PC-3 (cell line): ENCODE data around the gene CYLD. TPM values are rescaled to one million over a fixed set of nuclear protein-coding genes. Genes with fewer than 3 reads are reported as not detected.

Source experiments
- ATAC-seq: fragments of 200-7000 bp; cut with Tn5 transposase; 2 replicates; pipeline ENCODE4 v1.9.1; 2020; ENCODE audit warnings: mild to moderate bottlenecking, moderate library complexity
- BruUV-seq: library from RNA; stranded (reverse); fragments of 400-500 nt; replicated peaks from 2 replicates; lab custom pipeline; 2021; lab: Mats Ljungman, UMichigan
- CTCF ChIA-PET: fragments of 300-600 bp; sonication (Branson Sonifier 250); formaldehyde crosslinking; loops from one replicate; lab custom pipeline; 2022; ENCODE audit warnings: antibody characterized with exemption; lab: Charles Lee
- POLR2A ChIA-PET: fragments of 300-600 bp; sonication (Branson Sonifier 250); formaldehyde crosslinking; loops from one replicate; lab custom pipeline; 2022; ENCODE audit warnings: antibody characterized with exemption; ENCODE audit not compliant: unreplicated experiment; lab: Charles Lee
- DNase-seq: peaks from one replicate; pipeline ENCODE4 v3.0.0-alpha.2; 2015
- H2AFZ ChIP-seq: fragments of 300-600 bp; sonication (generic); 2 replicates; pipeline ENCODE4 v1.6.0; 2016; ENCODE audit warnings: antibody characterized with exemption, low read length
- H3F3A ChIP-seq: fragments of 300-600 bp; sonication (generic); one replicate; pipeline ENCODE4 v1.6.0; 2017; ENCODE audit warnings: antibody characterized with exemption, low read length, control low read depth, mild to moderate bottlenecking; ENCODE audit not compliant: unreplicated experiment
- H3K27ac ChIP-seq: fragments of 300-600 bp; sonication (generic); 2 replicates; pipeline ENCODE4 v1.5.1; 2016; ENCODE audit warnings: mild to moderate bottlenecking, low read length
- H3K27me3 ChIP-seq: fragments of 300-600 bp; sonication (generic); 2 replicates; pipeline ENCODE4 v1.6.1; 2016; ENCODE audit warnings: low read length, mixed read lengths
- H3K36me3 ChIP-seq: fragments of 300-600 bp; sonication (generic); 2 replicates; pipeline ENCODE4 v1.6.1; 2016; ENCODE audit warnings: low read depth, mixed run types, low read length, mixed read lengths
- H3K4me1 ChIP-seq: fragments of 300-600 bp; sonication (generic); 2 replicates; pipeline ENCODE4 v1.5.1; 2016; ENCODE audit warnings: low read length; ENCODE audit not compliant: insufficient read depth
- H3K4me2 ChIP-seq: fragments of 300-600 bp; sonication (generic); 2 replicates; pipeline ENCODE4 v1.6.0; 2016; ENCODE audit warnings: low read length
- H3K4me3 ChIP-seq: fragments of 300-600 bp; sonication (generic); 2 replicates; pipeline ENCODE4 v1.5.1; 2016; ENCODE audit warnings: mild to moderate bottlenecking, low read length, mixed read lengths
- H3K79me2 ChIP-seq: fragments of 300-600 bp; sonication (generic); 2 replicates; pipeline ENCODE4 v1.6.1; 2017; ENCODE audit warnings: low read length, mixed read lengths
- H3K9ac ChIP-seq: fragments of 300-600 bp; sonication (generic); 2 replicates; pipeline ENCODE4 v1.6.0; 2016; ENCODE audit warnings: mild to moderate bottlenecking, low read length
- H3K9me2 ChIP-seq: fragments of 300-600 bp; sonication (generic); replicated peaks from 2 replicates; pipeline ENCODE4 v1.6.1; 2016; ENCODE audit warnings: mixed run types, low read length, mixed read lengths
- H3K9me3 ChIP-seq: fragments of 300-600 bp; sonication (generic); 2 replicates; pipeline ENCODE4 v1.6.1; 2016; ENCODE audit warnings: low read length, mixed read lengths
- H4K20me1 ChIP-seq: fragments of 300-600 bp; sonication (generic); 2 replicates; pipeline ENCODE4 v1.6.1; 2016; ENCODE audit warnings: low read length, mixed read lengths
- CTCF ChIP-seq: fragments of 300-600 bp; sonication (generic); conservative IDR thresholded peaks from 2 replicates; pipeline ENCODE4 v1.5.1; 2017; ENCODE audit warnings: antibody characterized with exemption, low read depth, mild to moderate bottlenecking, low read length
- EZH2 ChIP-seq: fragments of 300-600 bp; sonication (generic); IDR thresholded peaks from one replicate; pipeline ENCODE4 v1.6.1; 2017; ENCODE audit warnings: antibody characterized with exemption, mild to moderate bottlenecking, low read length; ENCODE audit not compliant: unreplicated experiment
- EZH2phosphoT487 ChIP-seq: fragments of 300-600 bp; sonication (generic); IDR thresholded peaks from 2 replicates; pipeline ENCODE4 v1.6.1; 2018; ENCODE audit warnings: mild to moderate bottlenecking, antibody characterized with exemption, low read length, borderline replicate concordance
- intact Hi-C: fragments of 100-400 bp; cut with micrococcal nuclease; formaldehyde crosslinking; loops from 2 replicates; pipeline ENCODE4 v1.9.0; 2023
- total RNA-seq: library from RNA; depleted of rRNA; stranded (reverse); fragments of >200 nt; gene quantifications from 2 replicates; pipeline ENCODE4 v1.2.3, GENCODE V29; 2014

Gene CYLD
- total RNA-seq, 1 experiment from 2014 or later: 8.6 TPM

- ChIA-PET CTCF (interaction anchor here (0.6 kb wide), 1 partner anchor 57 kb away, joined by 4 read pairs; no protein-coding TSS in a partner anchor), POLR2A (no interaction called here)
- Histone ChIP-seq H3K36me3 (no peaks in the 10 kb centered on the region), H3K27me3 (no peaks in the 10 kb centered on the region), H3K4me2 (no peak overlapping the region), H2AFZ (no peak overlapping the region), H3K27ac (no peak overlapping the region), H3K79me2 (no peaks in the 10 kb centered on the region), H3K9me3 (no peaks in the 10 kb centered on the region), H3K4me3 (no peak overlapping the region), H3F3A (no peaks in the 10 kb centered on the region), H3K4me1 (no peaks in the 10 kb centered on the region), H4K20me1 (no peaks in the 10 kb centered on the region), H3K9me2 (no peaks in the 10 kb centered on the region), H3K9ac (no peak overlapping the region)
- ATAC-seq (no peak), DNase-seq (no peak)
- intact Hi-C loops: no loop called here
- BruUV-seq: no TSS peak
- TF ChIP-seq EZH2phosphoT487 (no peak), EZH2 (no peak), CTCF (no peak)
Measured at GRCh38 chr16:50800074-50800473, 58.2 kb downstream of the CYLD start.

DNA sequence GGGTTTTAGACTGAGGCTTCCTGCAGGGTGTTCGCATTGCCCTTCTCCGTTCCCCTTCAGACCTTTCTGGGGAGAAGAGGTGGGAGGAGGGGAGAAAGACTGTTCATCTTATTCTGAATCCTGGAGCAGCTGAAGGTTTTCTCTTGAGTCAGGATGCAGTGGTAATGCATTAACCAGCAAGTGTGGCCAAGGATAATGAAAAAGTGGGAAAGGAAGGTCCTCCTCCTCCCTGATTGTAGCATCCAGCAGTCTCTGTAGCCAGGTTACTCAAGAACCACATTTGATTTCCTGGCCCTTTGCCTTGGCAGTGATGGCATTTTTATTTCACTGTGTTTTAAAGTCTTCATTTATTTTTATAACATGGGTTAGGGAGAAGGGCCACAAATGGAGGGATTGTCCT is 59.1 kb downstream of the CYLD start:
- H3K36me3 ChIP-seq: no peaks in the 10 kb centered on the region; the same call in 1 of the 2 replicates
- H3K9me2 ChIP-seq: no peaks in the 10 kb centered on the region
- H3F3A ChIP-seq: no peaks in the 10 kb centered on the region
- no peak overlapping the region for H3K27ac ChIP-seq
- no peak overlapping the region for H3K4me2 ChIP-seq
- H2AFZ ChIP-seq: no peak overlapping the region
- no peaks in the 10 kb centered on the region for H3K4me1 ChIP-seq
- no peaks in the 10 kb centered on the region for H3K9me3 ChIP-seq
- DNase-seq (no peak), ATAC-seq (no peak)
- ChIA-PET POLR2A (no interaction called here), CTCF (no interaction called here)
- TF ChIP-seq CTCF (no peak), EZH2phosphoT487 (no peak), EZH2 (no peak)
- H3K79me2 ChIP-seq: no peaks in the 10 kb centered on the region
- BruUV-seq: no TSS peak
- no peaks in the 10 kb centered on the region for H3K27me3 ChIP-seq
- no peaks in the 10 kb centered on the region for H4K20me1 ChIP-seq
- H3K9ac ChIP-seq: no peak overlapping the region
- no peak overlapping the region for H3K4me3 ChIP-seq
- intact Hi-C loops: no loop called here

- POLR2A ChIA-PET: no interaction called here
Measured at GRCh38 chr16:50802000-50802399, 60.1 kb downstream of the CYLD start.

More at GRCh38 chr16:50802000-50802399, 60.1 kb downstream of the CYLD start:
- no TSS peak for BruUV-seq
- H2AFZ ChIP-seq: no peak overlapping the region
- H3F3A ChIP-seq: no peaks in the 10 kb centered on the region
- no peak overlapping the region for H3K4me2 ChIP-seq
- no peak for DNase-seq
- H3K9me3 ChIP-seq: no peaks in the 10 kb centered on the region
- H3K79me2 ChIP-seq: no peaks in the 10 kb centered on the region
- TF ChIP-seq CTCF (no peak), EZH2 (no peak), EZH2phosphoT487 (no peak)
- ATAC-seq: no peak
- no peaks in the 10 kb centered on the region; the same call in 1 of the 2 replicates for H3K36me3 ChIP-seq
- H4K20me1 ChIP-seq: no peaks in the 10 kb centered on the region
- no peak overlapping the region for H3K9ac ChIP-seq
- intact Hi-C loops: no loop called here
- H3K4me1 ChIP-seq: no peaks in the 10 kb centered on the region
- H3K4me3 ChIP-seq: no peak overlapping the region
- no peaks in the 10 kb centered on the region for H3K9me2 ChIP-seq
- CTCF ChIA-PET: no interaction called here
- H3K27ac ChIP-seq: no peak overlapping the region
- no peaks in the 10 kb centered on the region for H3K27me3 ChIP-seq
